ENCODE measurements around the gene CHN2.

Gene CHN2

DNA sequence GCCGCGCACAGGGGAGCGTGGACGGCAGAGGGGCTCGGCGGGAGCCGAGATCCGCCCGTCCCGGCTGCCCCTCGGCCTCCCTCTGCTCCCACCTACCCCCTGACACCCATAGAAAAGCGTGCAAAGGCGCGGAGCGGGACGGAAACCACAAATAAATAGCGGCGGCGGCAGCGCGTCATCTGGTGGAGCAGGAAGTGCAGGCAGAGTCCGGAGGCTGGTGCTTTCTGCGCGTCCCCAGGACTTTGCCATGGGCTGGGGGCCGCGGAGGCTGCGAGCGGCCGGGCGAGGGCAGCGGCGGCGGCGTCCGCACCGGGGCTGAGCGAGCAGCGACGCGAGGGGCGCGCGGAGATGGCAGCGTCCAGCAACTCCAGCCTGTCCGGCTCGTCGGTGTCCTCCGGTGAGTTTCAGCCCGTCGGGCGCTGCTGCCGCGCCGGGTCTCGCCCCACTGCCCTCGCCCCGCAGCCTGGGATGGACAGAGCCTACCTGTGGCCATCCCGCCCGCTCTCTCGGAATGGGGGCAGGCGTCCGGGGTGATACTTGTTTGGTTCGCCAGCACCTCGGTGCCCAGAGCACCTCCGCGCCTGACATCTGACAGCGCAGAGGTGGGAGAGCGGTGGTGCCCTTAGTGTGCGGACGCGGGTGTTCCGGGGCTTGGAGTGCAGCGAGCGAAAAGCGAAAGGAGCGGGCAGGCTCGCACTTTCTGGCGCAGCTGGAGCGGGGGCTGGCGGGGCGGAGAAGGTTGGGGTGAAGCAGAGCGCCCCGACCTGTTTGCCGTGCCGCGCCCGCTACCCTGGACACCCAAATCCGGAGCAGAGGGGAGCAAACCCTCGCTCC is at the start of gene CHN2:
Gene CHN2, plus strand, starts transcription at position 182 of the 834 bp plus-strand sequence.
- no peak for DNase-seq

DNA sequence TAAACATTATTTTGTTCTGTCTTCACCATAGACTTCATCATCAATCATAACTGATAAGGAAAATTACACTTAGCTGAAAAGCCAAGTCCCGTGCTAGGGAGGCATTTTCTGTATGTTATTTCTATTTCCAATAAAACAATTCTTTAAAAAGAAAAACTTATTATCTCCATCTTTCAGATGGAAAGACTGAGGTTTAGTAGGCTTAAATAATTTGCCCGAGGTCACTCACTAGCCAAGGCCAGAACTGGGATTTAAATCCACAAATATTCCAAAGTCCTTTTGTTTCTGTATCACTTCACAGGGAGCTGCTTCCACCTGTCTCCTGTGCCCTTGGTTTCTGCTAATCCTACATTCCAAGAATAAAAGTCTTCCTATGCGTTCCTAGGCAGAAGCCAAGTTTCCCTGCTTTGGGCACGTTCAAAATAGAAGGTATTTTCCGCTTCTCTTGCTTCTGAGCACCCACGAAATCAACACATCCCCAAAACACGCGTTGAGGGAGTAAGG is 49.0 kb upstream of the CHN2 start:
- DNase-seq, result no peak

DNA sequence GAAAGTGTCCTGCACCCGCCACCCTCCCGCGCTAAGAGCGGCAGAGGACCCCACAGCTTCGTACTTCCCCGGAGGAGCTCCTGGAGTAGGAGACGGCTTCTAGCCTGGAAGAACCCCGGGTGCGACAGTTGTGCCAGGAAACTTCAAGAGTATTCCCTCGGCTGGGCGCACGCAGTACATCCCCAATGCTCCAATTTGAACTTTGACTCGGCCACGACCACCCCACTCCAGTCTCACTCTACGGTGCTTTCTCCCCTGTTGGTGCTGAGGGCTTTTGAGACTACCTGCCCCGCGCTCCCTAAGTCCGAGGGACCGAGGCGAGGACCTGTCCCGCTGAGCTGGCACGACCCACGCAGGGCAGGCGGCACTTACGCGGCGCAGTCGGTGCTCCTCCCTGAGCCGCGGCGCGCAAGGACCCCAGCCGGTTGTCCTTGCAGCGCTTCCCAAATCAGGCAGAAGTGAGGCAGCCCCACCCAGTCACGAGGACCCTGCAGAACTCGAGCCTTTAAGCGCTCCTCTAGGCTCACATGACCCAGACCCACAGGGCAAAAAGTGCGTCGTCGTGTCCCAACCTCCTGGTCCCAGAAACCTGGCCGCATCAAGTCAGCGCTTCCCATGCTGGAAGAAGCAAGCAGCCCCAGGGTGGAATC is 48.4 kb upstream of the CHN2 start, which contains the start of gene CPVL:
Gene CPVL, minus strand, starts transcription at position 481 of the 650 bp plus-strand sequence. CDS start 25,476 bp downstream, outside the sequence.
- DNase-seq, result no peak

DNA sequence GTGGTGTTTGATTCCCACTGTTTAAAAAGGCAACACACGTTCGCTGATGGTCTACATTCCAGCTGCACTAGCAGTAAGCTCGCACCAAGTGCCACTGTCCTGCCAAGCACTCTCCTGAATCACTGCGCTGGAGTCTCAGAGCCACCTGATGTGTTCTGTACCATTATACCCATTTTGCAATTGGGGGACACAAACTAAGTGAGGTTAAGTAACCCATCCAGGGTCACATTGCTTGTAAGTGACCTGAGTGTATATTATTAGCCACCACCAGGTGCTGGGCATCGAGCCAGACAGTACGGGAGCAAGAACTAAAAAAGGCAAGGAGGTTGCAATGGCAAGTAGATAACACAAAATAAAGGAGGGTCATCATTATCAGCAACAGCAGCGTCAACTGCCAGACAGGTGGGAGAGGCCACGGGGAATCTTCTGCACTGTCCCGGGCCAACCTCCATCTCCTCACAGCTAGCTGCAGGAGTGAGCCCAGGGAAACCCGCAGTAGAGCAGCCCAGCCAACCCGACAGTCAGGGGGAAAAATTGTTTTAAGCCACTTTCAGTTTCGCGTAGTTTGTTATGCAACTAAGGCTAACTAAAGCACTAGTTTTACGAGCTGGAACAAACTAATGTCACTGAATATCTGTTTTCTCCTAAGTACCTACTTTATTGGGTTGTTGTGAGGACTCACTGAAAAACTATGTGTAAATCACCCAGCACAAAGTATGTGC is 47.5 kb upstream of the CHN2 start:
- DNase-seq, result no peak

DNA sequence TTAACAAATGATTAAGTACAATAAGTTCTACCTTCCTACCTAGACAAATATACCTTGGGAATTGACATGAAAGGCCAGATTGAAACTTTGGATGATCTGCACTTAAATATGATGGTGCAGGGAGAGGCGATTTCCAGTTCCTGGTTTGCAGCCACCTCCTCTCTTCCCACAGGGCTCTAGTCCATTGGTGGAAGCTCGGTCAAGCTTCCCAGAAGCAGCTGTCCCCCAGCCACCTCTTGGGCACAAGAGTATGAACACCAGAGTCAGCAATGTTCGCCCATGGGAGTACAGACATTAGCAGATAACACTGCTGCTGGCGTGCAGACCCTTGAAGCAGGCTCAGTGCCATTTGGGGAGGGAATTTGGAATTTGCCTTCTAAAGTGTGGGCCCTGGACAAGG is 46.8 kb upstream of the CHN2 start:
- no peak for DNase-seq

DNA sequence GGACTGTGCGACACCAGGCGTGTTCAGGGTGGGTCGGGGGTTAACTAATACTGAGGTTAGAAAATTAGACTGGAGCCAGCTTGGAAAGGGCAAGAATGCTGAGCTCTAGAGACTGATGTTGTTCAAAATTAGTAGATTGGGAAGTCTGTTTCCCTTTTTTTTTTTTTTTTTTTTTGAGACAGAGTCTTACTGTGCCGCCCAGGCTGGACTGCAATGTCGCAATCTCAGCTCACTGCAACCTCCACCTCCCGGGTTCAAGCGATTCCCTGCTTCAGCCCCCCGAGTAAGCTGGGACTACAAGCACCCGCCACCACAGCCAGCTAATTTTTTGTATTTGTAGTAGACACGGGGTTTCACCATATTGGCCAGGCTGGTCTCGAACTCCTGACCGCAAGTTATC is 45.5 kb upstream of the CHN2 start:
- no peak for DNase-seq

DNA sequence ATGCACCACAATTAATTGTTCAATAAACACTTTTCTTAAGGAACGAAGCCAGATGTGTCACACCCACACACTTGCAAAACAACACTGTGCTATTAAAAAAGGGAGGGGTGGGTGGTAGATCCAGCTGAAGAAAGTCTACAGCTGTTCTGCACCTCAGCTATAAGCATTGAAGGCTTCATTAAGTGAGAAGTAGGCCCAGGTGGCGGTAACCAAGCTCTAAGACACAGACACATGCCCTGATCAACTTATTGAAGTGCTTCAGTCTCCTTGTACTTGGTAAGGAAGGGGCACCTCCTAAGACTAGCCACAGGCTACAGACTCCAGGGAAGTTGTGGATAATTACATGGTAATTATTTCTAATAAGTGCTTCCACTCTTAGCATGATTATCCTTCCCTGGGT is 43.7 kb upstream of the CHN2 start:
- no peak for DNase-seq

DNA sequence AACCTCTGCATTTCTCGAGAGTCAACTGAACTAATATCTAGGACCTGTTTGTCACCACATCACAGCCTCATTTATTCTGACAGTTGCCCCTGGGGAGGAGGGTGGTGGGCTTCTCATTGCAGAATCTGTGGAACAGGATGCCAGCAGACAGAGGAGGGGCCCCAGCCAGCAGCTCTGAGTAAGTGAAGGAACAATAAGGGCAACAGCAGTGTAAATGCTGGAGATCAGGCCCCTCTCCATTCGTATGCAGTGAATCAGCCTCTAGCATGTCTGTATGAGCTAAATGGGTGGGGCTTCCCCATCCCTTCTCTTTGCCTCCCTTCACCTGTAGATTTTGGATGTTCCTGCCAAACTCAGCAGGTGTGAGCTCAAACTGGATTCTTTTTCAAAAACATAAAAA is 40.5 kb upstream of the CHN2 start:
- no peak for DNase-seq

DNA sequence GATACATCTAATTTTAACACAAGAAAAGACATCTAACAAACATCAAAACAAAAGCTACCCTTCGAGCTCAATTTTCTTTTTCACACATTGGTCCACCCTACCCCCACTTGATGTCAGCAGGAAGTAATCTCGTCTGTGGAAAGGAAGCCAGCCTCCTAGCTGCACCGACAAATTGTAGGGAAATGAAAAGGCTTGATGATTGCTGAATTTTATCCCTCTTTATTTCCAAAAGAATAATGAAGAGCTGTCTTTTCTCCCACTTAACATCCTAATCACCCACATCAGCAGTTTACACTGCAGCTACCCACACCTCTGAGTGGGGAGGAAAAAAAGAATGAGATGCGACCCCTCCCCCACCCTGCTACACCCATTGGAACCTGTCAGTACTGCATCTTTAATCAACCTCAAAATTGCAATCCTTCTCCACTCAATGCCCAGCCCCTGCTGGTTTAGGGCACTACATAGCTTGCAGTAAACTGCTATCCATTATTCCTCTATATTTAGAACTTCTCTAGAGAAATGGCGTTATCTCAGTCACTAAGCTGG is 37.6 kb upstream of the CHN2 start:
- DNase-seq, result no peak

DNA sequence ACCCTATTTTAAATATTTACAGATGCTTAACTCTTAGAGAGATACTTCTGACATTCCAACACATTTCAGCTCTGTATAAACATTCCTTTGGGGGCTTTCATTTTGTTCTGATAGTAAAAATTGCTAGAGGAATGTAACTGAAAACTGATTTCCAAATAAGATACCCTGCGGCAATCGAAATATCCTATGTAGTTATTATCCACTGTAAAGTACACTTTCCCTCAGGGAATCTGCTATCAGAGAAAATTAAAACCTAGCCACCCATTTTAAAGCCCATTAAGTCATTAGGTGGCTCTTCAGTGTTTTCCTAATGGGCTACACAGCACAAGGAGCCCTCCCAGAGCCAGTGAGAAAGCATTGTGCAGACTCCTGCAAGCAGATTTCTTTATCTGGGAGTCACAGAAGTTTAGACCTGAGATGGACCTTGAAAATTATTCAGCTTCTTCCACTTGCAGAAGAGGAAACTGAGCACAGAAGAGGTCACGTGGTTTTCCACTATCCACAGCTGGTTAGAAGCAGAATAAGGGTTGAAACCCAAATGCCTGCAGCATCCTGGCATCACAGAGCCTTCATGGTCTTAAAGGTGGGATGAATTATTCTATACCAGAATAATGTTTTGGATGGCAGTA is 35.7 kb upstream of the CHN2 start:
- DNase-seq, result no peak

DNA sequence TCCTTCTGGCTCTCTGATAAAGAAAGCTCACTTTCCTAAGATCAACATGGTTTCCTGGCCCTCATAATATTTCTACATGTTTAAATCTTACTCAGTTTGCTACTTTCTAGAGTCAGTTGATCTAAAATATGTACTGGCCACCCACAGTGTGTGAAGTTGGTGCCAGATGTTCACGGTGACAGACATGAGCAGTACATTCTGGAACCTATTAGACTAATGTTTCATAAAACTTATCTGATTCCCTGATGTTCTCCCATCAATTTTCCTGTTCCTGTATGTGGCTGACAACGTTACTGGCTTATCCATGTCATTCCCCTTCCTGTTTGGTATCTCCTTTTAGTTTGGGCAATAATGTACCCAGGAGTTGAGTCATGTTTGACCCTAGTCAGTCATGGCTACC is 34.5 kb upstream of the CHN2 start:
- DNase-seq, result no peak

DNA sequence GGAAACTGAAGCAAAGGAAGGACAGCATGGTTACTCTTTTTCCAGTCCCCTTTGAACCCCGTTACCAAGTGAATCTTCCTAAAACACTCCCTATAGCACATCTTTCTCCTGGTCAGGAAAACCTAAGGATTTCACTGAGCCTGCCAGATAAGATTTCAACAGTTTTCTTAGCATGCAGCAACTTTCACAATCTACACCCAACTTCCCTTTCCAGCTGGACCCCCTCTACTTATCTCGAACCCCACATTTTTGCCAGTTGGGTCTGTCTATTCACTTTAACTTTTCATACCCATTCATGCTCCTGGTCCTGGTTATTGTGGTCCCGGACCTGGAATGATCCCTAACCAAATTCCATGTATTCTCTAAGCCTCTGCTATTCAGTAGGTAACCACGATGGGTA is 33.3 kb upstream of the CHN2 start:
- no peak for DNase-seq

DNA sequence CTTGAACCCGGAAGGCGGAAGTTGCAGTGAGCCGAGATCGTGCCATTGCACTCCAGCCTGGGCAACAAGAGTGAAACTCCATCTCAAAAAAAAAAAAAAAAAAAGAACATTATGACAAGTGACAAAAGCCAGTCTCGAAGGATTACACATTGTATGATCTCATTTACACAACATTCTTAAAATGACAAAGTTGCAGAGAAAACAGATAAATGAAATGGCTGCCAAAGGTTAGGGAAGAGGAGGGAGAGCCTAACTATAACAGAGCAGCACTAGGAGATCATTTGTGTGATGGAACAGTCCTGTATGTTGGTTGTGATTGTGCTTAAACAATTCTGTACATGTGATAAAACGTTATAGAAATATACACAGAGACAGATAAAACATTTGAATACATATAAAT is 32.0 kb upstream of the CHN2 start:
- DNase-seq, result no peak

DNA sequence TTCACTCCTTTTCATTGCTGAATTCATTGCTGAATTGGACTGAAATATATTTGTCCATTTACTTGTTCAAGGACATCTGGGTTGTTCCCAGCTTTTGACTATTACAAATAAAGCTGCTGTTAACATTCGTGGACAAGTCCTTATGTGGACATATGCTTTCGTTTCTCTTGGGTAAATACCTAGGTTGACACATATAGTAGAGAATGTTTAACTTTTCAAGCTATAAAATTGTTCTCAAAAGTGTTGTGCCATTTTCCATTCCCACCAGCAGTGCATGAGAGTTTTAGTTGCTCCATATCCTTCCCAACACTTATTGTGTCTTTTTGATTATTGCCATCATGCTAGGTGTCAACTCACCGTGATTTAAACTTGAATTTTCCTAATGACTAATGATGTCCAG is 30.7 kb upstream of the CHN2 start:
- DNase-seq, result no peak

DNA sequence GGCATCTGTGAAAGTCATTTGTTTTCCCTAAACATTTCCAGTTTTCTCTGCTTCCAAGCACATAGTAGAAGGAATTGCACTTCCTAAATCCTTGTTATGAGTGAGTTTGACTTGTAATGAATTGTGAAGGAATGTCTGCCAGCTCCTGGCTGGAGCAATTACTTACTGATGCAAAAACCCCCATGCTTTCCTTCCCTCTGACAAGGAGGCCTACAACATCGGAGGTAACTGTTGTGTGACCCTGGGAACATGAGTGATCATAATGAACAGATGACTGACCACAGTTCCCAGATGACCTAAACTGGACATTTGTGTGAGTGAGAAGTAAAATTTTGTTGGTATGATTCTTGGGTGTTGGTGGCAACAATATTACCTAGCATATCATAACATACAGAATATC is 26.9 kb upstream of the CHN2 start:
- DNase-seq, result no peak

DNA sequence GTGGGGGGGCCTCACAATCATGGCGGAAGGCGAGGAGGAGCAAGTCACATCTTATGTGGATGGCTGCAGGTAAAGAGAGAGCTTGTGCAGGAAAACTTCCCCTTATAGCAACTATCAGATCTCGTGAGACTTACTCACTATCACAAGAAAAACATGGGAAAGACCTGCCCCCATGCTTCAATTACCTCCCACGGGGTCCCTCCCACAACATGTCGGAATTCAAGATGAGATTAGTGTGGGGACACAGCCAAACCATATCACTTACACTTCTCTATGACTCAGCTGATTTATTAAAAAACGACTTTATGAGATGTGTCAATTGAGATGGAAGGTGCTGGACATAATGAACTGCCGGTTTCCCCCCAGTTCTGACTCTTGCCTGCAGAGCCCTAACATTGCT is 23.8 kb upstream of the CHN2 start:
- no peak for DNase-seq

DNA sequence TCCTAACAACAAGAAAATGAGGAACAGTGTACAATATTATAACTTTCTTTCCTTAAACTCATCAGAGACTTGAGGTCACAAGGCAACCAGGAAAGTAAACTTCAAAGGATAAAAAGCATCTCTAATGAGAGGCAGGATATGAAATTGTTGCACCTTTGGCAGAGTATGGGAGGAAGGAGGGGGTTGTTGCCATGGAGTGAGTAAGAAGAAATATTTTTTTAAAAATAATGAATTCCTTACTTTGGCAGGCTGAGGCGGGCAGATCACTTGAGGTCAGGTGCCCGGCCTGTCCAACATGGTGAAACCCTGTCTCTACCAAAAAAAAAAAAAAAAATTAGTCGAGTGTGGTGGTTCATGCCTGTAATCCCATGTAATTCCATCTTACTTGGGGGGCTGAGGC is 21.1 kb upstream of the CHN2 start:
- DNase-seq, result no peak

DNA sequence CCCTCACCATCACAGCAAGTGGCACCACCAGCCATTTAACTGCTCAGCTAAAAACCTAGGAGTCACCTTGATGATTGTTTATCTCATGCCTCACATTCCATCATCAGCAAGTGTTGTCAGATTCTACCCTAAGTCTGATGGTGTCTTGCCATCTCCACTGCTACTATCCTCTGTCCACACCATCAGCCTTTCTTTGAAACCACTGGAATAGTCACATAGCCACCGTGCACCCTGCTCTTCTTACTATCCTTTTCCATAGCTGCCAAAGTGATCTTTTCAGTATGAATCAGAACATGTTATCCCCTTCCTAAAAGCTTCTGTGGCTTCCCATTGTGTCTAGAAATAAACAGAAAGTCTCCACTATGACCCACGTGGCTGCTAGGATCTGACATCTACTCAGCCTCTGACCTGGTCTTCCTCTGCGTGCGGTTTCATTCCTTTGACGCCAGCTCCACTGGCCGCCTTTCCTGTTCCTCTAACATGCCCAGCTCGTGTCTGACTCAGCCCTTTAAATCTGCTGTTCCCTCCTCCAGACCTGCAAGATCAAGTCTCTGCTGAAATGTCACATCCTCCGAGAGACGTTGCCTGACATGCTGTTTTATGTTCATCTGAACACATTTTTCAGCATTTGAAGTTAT is 16.5 kb upstream of the CHN2 start:
- no peak for DNase-seq

DNA sequence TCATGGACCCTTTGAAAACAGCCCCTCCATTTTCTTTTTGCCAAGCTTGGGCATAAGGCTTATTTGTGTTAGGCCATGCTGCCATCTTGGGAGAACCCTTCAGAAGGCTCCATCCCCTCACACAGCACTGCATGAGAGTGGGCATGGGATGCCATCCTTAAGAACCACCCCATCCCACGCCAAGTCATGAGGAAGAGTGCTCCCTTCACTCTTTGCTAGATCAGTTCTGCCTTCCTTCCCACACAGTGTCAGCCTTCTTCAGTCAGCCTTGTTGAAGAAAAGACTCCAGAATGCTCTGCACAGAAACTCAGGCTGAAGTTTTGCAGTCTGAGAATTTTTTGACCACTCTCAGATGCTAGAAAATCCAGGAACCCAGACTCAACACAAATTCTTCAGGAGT is 15.5 kb upstream of the CHN2 start:
- DNase-seq, result no peak

DNA sequence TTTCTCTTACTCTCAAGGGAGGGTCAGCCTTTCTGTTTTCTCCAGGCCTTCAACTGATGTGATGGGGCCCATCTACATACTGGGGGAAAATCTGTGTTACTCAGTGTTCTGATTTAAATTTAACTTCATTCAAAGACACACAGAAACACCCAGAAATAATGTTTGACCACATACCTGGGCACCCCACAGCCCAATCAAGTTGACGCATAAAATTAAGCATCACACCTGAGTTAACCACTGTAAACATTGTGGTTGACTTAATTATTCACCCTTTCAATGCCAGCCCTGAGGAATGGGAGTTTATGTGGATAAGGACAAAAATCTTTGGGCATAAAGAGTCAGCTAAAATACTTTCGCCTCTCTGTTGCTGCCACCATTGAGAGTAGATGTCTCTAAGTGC is 10.0 kb upstream of the CHN2 start:
- DNase-seq, result no peak

DNA sequence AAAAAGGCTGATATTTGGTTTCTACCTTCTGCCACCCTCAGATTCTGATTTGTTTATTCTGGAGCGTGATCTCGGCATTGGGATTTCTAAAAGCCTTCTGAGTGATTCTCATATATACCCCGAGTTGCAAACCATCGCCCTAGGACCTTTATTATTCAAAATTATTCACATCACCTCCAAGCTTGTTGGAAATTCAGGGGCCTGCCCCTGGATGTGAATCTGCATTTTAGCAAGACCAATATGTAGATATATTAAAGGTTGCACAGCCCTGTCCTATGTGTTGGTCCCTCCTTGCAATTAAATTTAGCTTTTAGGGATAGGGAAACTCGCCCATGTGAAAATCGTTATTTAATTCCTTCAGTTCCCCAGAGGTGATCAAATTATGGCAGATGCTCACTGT is 9.0 kb upstream of the CHN2 start:
- no peak for DNase-seq

DNA sequence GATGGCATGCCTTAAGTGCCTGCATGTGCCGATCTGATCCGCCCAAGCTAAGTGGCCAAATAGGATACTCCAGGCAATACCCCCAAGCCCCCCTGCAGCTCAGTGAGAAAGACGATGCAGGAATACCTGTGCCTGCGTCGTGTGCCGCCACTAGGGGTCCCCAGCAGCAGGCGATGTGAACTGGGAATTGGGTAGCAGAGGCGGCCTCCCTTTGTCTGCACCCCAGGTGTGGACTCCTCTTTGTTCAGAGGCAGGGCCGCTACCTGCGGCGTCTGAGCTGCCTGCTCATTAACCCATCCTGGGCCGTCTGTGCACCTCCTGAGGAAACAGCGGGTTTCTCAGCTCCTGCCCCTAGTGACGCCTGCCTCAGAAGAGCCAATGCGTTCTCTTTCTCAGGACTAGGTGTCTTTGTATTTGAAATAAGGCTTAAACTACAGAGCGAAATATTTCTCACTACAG is 4.8 kb upstream of the CHN2 start:
- peak in 1 of 4 experiments; percentile 1 for DNase-seq

All from activated CD4-positive, CD25-positive, alpha-beta regulatory T cell (primary cell).